Memory B cell (primary cell): ENCODE data around the gene GPR32.
"Not testable (repeated sequence)": the region's sequence is repeated elsewhere in the genome, so short reads cannot be mapped to it uniquely, and the experiment has no call there.

Experiments used
- ATAC-seq: fragments of 150-1000 bp; cut with Tn5 transposase; 2 replicates; pipeline ENCODE4 v1.10.0; 2021; ENCODE audit warnings: low read depth, mild to moderate bottlenecking, moderate library complexity
- DNase-seq, 2 donors: peaks; one replicate each; pipeline ENCODE4 v3.0.0; 2022; ENCODE audit warnings: low spot score in 2 of 2
- H3K27ac Mint-ChIP-seq: one replicate; pipeline ENCODE4 v1.8.0; 2022; ENCODE audit warnings: mild to moderate bottlenecking, moderate library complexity, mixed read lengths
- H3K27me3 Mint-ChIP-seq: one replicate; pipeline ENCODE4 v1.8.0; 2022; ENCODE audit warnings: mixed read lengths
- H3K36me3 Mint-ChIP-seq: one replicate; pipeline ENCODE4 v1.8.0; 2022; ENCODE audit warnings: mild to moderate bottlenecking, mixed read lengths
- H3K4me1 Mint-ChIP-seq: one replicate; pipeline ENCODE4 v1.8.0; 2022; ENCODE audit warnings: mixed read lengths
- H3K4me3 Mint-ChIP-seq: one replicate; pipeline ENCODE4 v1.8.0; 2022; ENCODE audit warnings: mild to moderate bottlenecking, moderate library complexity, mixed read lengths
- H3K9me3 Mint-ChIP-seq: one replicate; pipeline ENCODE4 v1.8.0; 2022; ENCODE audit warnings: mixed read lengths

GPR32 gene

DNA sequence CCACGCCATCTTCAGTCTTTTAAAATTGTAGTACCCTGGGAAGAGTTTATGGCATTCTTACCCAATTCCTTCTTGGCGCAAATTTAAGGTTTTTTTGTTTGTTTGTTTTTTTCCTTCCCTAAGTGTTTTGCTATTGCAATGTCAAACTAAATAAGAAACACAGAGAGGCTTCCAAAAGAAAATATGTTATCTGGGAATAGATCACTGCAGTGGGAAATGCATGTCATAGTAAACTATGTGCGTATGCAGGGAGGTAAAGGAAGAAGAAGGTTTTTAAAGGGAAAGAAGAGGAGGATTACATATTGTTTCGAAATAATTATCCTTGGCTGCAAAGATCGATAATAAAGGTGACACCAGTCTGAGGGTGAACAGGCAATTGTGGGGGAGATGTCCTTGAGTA lies 33.9 kb upstream of the GPR32 start:
- peaks cover 2% of the 10 kb centered on the region for H3K36me3 Mint-ChIP-seq
- no peak for DNase-seq
- peaks cover 16% of the 10 kb centered on the region for H3K27me3 Mint-ChIP-seq
- H3K27ac Mint-ChIP-seq: no peak overlapping the region
- ATAC-seq: no peak
- no peak overlapping the region for H3K4me3 Mint-ChIP-seq
- H3K9me3 Mint-ChIP-seq: peaks cover 5% of the 10 kb centered on the region
- no peaks in the 10 kb centered on the region for H3K4me1 Mint-ChIP-seq

DNA sequence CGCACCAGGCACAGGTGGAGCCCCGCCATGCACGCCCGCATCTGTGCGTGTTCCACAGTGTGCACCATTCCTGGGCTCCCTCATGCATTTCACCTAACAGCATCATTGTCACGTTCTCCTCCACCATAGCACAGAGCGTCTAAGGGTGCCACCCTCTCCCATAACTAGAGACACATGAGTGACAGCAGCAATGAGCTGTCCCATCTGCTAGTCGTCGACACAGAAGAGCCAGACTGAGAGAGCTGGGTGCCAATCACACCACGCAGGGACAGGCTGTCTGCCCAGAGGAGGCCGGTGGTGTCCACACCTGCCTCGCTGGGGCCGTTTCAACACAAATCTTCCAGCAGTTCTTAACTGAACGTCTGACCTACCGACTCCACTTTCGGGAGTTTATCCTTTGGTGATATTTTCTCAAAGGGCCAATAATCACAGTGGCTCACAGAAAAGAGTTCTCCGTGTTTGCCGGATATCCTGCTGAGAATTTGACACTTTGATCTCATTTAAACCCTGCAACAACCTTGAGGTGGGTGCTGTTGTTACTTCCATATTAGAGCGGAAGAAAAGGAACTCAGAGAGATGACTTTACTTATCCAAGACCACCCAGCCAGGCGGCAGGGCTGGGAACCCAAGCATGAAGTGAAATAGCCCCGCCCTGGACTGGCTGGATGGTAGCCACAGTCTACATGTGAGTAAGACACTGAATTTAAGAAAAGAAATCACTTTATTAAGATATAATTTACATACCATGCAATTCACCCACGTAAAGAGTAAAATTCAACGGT lies 30.9 kb upstream of the GPR32 start:
- no peaks in the 10 kb centered on the region for H3K4me1 Mint-ChIP-seq
- peaks cover 2% of the 10 kb centered on the region for H3K36me3 Mint-ChIP-seq
- no peak for DNase-seq
- no peak for ATAC-seq
- peaks cover 23% of the 10 kb centered on the region for H3K27me3 Mint-ChIP-seq
- H3K4me3 Mint-ChIP-seq: no peak overlapping the region
- no peak overlapping the region for H3K27ac Mint-ChIP-seq
- H3K9me3 Mint-ChIP-seq: peaks cover 5% of the 10 kb centered on the region

DNA sequence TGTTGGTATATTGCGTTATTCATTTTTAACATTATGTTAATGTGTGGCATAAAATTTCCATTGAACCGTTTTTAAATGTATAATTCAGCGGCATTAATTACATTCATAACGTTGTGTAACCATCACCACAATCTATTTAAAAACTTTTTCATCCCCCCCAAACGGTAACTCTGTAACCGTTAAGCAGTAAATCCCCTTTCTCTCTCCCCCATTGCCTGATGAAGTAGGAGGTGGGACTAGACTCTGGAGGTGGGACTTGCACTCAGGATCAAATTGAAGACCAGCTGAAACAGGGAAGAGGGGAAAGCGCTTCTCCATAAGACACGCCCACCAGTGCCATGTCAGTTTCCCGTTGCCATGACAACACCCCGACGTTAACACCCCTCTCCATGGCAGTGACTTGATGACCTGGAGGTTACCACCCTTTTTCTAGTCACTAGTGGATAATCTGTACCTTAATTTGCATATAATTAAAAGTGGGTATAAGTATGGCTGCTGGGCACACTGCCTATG lies 30.3 kb upstream of the GPR32 start:
- no peak overlapping the region for H3K27ac Mint-ChIP-seq
- H3K36me3 Mint-ChIP-seq: peaks cover 2% of the 10 kb centered on the region
- peaks cover 23% of the 10 kb centered on the region for H3K27me3 Mint-ChIP-seq
- H3K9me3 Mint-ChIP-seq: peaks cover 5% of the 10 kb centered on the region
- DNase-seq (no peak), ATAC-seq (no peak)
- H3K4me3 Mint-ChIP-seq: no peak overlapping the region
- H3K4me1 Mint-ChIP-seq: no peaks in the 10 kb centered on the region

DNA sequence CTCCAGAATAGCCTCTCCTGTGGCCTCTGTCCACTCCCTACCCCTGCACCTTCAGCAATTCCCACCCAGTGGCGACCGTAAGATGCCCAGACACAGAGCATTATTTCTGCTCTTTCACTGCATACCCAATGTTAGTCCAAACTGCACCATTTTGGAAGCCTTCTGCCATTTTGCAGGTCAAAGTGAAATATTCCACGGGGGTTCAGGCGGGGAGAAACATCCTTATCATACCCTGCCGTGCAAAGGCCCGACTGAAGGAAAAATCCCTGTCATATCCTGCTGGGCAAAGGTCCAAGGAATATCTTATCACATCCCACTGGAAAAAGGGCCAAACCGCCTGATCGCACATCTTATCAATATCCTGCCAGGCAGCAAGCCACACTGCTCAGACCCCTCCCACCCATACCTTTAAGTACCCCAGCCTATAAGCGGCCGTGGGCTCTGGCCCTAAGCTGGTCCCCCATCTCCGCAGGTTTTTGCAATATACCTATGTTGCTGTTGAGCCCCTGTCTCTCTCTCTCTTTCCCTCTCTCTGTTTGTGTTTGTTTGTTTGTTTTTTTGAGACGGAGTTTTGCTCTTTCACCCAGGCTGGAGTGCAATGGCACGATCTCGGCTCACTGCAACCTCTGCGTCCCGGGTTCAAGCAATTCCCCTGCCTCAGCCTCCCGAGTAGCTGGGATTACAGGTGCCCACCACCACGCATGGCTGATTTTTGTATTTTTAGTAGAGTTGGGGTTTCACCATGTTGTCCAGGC lies 28.9 kb upstream of the GPR32 start:
- no peak overlapping the region for H3K4me3 Mint-ChIP-seq
- no peak for ATAC-seq
- H3K9me3 Mint-ChIP-seq: peaks cover 5% of the 10 kb centered on the region
- H3K36me3 Mint-ChIP-seq: peaks cover 2% of the 10 kb centered on the region
- H3K27ac Mint-ChIP-seq: no peak overlapping the region
- no peak for DNase-seq
- no peaks in the 10 kb centered on the region for H3K4me1 Mint-ChIP-seq
- H3K27me3 Mint-ChIP-seq: peaks cover 24% of the 10 kb centered on the region

DNA sequence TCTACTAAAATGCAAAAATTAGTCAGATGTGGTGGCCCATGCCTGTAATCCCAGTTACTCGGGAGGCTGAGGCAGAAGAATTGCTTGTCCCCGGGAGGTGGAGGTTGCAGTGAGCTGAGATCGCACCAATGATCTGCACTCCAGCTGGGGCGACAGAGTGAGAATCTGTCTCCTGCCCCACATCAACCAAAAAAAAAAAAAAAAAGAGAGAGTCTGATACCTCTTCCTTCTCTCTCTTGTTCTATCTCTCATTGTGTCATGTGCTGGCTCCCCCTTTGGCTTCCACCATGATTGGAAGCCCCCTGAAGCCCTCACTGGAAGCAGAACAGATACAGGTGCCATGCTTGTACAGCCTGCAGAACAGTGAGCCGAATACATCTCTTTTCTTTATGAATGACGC lies 26.7 kb upstream of the GPR32 start:
- Mint-ChIP-seq H3K36me3 (no peaks in the 10 kb centered on the region), H3K27ac (no peak overlapping the region), H3K4me3 (no peak overlapping the region), H3K27me3 (peaks cover 19% of the 10 kb centered on the region), H3K4me1 (no peaks in the 10 kb centered on the region), H3K9me3 (peaks cover 3% of the 10 kb centered on the region)
- DNase-seq: no peak
- no peak for ATAC-seq

DNA sequence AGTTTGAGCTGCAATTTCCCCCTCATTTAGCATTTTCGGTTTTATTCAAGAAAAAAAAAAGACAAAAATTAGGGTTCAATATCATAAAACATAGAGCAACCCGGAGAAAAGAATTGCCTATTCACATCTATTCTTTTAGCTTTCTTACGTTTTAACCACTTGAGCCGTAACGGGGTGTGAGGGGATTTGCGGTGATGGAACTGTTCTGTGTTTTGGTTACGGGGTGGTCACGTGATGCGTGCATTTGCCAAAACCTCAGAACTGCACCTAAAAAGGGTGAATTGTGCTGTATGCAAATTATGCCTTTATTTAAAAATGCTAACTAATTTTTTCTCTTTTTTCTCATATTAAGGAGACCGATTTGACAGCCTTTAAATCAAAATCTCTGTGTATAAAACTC lies 25.0 kb upstream of the GPR32 start:
- H3K4me3 Mint-ChIP-seq: no peak overlapping the region
- ATAC-seq: no peak
- H3K9me3 Mint-ChIP-seq: no peaks in the 10 kb centered on the region
- H3K27ac Mint-ChIP-seq: no peak overlapping the region
- H3K27me3 Mint-ChIP-seq: peaks cover 12% of the 10 kb centered on the region
- no peak for DNase-seq
- no peaks in the 10 kb centered on the region for H3K4me1 Mint-ChIP-seq
- H3K36me3 Mint-ChIP-seq: no peaks in the 10 kb centered on the region

DNA sequence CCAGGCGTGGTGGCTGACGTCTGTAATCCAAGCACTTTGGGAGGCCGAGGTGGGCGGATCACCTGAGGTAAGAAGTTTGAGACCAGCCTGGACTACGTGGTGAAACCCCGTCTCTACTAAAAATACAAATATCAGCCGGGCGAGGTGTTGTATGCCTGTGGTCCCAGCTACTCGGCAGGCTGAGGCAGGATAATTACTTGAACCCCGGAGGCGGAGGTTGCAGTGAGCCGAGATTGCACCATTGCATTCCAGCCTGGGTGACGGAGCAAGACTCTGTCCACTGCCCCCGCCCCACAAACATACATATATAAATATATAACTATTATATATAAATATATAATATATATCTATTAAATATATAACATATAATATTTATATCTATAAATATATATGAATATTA lies 23.1 kb upstream of the GPR32 start:
- not testable (repeated sequence) for H3K9me3 Mint-ChIP-seq, ATAC-seq, H3K4me3 Mint-ChIP-seq, DNase-seq, H3K27ac Mint-ChIP-seq, H3K4me1 Mint-ChIP-seq, H3K27me3 Mint-ChIP-seq, H3K36me3 Mint-ChIP-seq

DNA sequence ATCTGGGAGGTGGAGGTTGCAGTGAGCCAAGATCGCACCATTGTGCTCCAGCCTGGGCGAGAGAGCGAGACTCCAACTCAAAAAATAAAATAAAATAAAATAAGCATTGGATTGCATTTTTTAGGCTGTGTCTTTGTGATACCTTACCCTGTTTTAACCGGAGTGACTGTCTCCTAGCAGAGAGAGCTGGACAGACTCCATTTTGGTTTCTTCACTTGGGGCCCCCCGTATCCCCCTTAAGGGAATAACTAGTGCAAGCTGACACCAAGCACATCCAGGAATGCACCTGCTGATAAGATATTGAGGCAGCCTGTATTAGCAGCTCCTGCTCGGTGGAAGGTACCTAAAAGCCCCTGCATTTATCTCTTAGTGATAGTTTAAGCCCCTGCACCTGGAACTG lies 20.8 kb upstream of the GPR32 start:
- no peak for ATAC-seq
- Mint-ChIP-seq H3K36me3 (no peaks in the 10 kb centered on the region), H3K4me3 (no peak overlapping the region), H3K27ac (no peak overlapping the region), H3K27me3 (peaks cover 5% of the 10 kb centered on the region), H3K9me3 (no peaks in the 10 kb centered on the region), H3K4me1 (no peaks in the 10 kb centered on the region)
- DNase-seq: no peak

DNA sequence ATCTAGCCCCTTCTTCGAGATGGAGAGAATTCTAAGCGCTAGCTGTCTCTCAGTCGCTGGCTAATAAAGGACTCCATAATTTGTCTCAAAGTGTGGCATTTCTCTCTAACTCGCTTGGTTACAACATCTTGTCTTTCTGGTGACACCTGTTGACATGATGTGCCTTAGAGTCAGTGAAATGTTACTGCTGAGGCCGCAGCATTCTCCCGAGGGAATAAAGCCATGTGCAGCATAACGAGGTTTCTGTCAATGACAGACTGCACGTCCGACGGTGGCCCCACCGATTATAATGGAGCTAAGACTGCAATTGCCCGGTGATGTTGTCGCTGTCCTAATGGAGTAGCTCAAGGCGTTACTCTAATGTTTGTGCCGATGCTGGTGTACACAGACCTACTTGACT lies 20.3 kb upstream of the GPR32 start:
- no peaks in the 10 kb centered on the region for H3K36me3 Mint-ChIP-seq
- DNase-seq (no peak), ATAC-seq (no peak)
- no peak overlapping the region for H3K4me3 Mint-ChIP-seq
- H3K27ac Mint-ChIP-seq: no peak overlapping the region
- no peaks in the 10 kb centered on the region for H3K4me1 Mint-ChIP-seq
- H3K9me3 Mint-ChIP-seq: no peaks in the 10 kb centered on the region
- peaks cover 7% of the 10 kb centered on the region for H3K27me3 Mint-ChIP-seq

DNA sequence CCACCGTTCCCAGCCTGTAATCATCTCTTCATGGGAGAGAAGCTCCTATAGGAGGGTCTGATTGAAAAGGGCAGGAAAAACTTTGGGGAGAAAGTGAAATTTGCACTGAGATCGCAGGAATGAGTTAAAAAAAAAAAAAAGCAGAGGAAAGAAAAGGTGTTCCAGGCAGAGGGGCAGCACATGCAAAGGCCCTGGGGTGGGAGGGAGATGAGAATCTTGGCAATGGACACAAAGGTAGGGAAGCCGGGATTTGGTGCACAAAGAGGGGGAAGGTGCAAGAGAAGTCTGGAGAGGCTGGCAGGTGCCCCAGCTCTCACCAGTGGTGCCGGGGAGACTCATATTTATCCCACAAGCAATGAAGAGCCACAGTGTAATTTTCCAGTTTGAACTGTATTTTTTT lies 16.4 kb upstream of the GPR32 start:
- H3K36me3 Mint-ChIP-seq: no peaks in the 10 kb centered on the region
- no peak for ATAC-seq
- peaks cover 8% of the 10 kb centered on the region for H3K27me3 Mint-ChIP-seq
- no peak overlapping the region for H3K4me3 Mint-ChIP-seq
- peaks cover 2% of the 10 kb centered on the region for H3K9me3 Mint-ChIP-seq
- no peak for DNase-seq
- no peaks in the 10 kb centered on the region for H3K4me1 Mint-ChIP-seq
- no peak overlapping the region for H3K27ac Mint-ChIP-seq

DNA sequence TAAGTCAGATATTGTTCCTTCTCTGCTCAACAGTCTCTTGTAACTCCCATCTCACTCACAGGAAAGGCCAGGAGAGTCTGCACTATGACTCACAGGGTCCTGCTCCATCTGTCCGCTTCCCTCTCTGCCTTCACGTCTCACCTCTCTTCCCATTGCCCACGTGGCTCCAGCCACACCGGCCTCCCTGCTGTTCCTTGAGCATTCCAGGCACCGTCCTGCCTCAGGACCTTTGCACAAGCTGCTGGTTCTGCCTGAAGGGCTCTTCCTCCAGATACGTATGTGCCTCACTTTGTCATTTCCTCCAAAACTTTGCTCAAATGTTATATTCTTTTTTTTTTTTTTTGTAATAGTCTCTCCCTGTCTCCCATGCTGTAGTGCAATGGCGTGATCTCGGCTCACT lies 14.0 kb upstream of the GPR32 start:
- H3K36me3 Mint-ChIP-seq, H3K4me3 Mint-ChIP-seq, DNase-seq, H3K27me3 Mint-ChIP-seq, ATAC-seq, H3K9me3 Mint-ChIP-seq, H3K4me1 Mint-ChIP-seq, H3K27ac Mint-ChIP-seq: not testable (repeated sequence)

DNA sequence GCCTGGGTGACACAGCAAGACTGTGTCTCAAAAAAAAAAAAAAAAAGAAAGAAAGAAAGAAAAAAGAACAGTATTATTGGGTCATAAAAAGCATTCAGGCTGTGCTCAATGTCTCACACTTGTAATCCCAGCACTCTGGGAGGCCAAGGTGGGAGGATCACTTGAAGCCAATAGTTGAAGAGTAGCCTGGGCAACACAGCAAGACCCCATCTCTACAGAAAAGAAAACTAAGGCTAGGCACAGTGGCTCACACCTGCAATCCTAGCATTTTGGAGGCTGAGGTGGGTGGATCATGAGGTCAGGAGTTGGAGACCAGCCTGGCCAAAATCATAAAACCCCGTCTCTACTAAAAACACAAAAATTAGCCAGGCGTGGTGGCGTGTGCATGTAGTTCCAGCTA lies 12.6 kb upstream of the GPR32 start:
- H3K9me3 Mint-ChIP-seq, H3K4me3 Mint-ChIP-seq, H3K4me1 Mint-ChIP-seq, DNase-seq, H3K27me3 Mint-ChIP-seq, H3K27ac Mint-ChIP-seq, ATAC-seq, H3K36me3 Mint-ChIP-seq: not testable (repeated sequence)

DNA sequence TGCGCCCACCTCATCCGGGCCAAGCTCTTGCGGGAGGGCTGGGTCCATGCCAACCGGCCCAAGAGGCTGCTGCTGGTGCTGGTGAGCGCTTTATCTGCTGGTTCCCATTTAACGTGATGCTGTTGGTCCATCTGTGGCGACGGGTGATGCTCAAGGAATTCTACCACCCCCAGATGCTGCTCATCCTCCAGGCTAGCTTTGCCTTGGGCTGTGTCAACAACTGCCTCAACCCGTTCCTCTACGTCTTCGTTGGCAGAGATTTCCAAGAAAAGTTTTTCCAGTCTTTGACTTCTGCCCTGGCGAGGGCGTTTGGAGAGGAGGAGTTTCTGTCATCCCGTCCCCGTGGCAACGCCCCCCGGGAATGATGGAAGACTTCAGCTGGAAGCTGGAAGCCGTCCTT lies 11.2 kb upstream of the GPR32 start:
- H3K36me3 Mint-ChIP-seq, DNase-seq, H3K27ac Mint-ChIP-seq, ATAC-seq, H3K4me3 Mint-ChIP-seq, H3K9me3 Mint-ChIP-seq, H3K4me1 Mint-ChIP-seq, H3K27me3 Mint-ChIP-seq: not testable (repeated sequence)

DNA sequence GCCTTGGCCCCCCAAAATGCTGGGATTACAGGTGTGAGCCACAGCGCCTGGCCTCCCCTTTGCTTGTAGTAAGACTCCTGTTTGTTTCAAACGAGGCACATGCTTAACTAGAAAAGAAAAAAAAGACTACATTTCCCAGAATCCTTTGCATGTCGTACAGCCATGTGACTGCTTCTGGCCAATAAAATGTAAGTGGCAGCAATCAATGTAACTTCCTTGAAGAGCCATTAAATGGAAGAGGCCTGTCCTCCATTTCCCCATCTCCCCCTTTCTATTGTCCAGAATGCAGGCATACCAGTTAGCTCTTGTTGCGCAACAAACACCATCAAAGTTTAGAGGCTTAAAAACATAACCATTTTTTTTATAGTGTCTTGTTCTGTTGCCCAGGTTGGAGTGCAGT lies 10.4 kb upstream of the GPR32 start:
- ATAC-seq: no peak
- Mint-ChIP-seq H3K9me3 (peaks cover 2% of the 10 kb centered on the region), H3K4me1 (no peaks in the 10 kb centered on the region), H3K4me3 (no peak overlapping the region), H3K27me3 (peaks cover 3% of the 10 kb centered on the region), H3K36me3 (peaks cover 2% of the 10 kb centered on the region), H3K27ac (no peak overlapping the region)
- no peak for DNase-seq

DNA sequence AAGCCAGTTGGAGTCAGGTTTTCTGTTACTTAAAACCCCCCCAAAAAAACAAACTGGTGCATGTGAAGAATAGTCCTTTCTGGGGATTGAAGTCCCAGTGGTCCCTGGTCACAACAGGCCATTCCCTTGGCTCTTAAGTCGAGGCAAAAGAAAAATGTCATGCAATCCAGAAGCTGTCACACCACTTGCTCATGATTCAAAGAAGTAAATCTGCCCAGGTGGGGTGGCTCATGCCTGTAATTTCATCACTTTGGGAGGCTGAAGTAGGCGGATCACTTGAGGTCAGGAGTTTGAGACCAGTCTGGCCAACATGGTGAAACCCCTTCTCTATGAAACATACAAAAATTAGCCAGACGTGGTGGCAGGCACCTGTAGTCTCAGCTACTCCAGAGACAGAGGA lies 8.8 kb upstream of the GPR32 start:
- not testable (repeated sequence) for H3K27me3 Mint-ChIP-seq, H3K4me3 Mint-ChIP-seq, DNase-seq, H3K36me3 Mint-ChIP-seq, H3K4me1 Mint-ChIP-seq, H3K27ac Mint-ChIP-seq, ATAC-seq, H3K9me3 Mint-ChIP-seq
